T-helper 1 cell (primary cell): ENCODE data around the gene APOO.

Source experiments
- DNase-seq, 5 donors: peaks; one replicate each; pipeline ENCODE4 v3.0.0-alpha.2; 2012 to 2020

APOO gene

DNA sequence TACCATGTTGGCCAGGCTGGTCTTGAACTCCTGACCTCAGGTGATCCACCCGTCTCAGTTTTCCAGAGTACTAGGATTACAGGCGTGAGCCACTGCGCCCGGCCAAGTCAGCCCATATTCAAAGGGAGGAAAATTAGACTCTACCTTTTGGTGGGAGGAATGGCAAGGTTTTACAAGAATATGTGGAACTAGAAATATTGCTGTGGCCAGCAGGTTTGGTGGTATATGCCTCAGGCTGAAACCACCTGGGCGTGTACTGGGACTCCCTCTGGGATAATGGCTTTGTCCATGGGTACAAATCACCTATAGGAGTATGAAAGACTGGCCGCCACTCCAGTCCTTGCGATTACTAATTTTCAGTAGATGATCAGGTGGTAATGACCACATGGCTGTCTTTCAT lies 92.4 kb downstream of the APOO start:
- no peak for DNase-seq

DNA sequence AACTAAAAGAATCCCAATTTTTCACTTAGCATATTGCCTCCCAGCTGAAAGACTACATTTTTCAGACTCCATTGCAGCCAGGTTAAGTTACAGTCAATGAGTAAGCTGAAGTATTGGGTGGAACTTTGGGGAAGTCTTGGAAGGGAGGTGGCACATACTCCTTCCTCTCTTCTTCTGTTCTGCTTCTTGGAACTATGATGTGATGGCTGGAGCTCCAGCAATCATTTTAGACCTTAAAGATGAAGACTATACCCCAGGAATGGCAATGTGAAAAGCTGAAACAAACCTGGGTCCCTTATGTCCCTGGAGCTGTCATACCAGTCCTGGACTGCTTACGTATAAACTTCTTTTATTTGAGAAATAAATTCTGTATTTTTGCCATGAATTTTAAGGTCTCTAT lies 93.9 kb downstream of the APOO start:
- no peak for DNase-seq

DNA sequence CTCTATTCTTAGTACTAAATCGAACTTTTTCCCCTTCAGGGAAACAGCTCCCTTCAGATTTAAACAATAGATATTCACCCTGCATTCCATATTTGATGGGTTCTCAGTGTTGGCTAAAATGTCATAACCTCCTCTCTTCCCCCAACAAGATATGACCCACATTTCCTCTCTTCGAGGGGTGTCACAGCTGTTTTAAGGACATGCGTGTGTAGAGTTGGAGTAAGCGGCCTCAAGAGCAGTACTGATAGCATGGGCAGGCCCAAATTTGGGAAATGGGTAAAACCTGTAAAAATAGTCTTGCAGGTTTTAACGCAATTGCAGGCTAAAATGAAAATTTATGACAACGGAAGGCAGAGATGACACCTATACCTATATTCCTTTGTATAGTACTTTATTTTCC lies 96.1 kb downstream of the APOO start:
- no peak for DNase-seq

DNA sequence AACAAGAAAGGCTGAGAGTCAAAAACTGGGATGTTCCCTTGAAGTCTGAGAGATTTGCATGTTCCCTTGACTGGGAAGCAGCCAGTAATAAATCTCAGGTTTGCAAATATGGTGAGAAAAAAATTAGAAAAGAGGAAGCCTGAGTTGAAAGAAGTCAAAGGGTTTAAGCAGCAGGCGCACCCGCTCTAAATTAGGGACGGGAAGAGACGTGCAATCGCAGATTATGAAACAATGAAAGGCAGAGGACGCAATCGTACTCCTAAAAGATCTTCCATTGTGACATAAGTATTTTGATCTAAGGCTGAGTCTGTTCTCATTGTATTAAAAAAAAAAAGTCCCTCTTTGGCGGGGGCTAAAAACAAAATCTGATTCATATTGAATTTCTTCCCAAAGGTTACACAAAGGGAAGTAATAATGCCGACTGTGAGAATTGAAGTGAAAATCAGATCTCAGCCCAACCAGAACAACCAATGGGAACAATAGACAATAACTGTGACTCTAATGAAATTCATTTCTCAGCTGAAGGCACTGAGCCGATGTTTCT lies 96.6 kb downstream of the APOO start:
- no peak for DNase-seq

DNA sequence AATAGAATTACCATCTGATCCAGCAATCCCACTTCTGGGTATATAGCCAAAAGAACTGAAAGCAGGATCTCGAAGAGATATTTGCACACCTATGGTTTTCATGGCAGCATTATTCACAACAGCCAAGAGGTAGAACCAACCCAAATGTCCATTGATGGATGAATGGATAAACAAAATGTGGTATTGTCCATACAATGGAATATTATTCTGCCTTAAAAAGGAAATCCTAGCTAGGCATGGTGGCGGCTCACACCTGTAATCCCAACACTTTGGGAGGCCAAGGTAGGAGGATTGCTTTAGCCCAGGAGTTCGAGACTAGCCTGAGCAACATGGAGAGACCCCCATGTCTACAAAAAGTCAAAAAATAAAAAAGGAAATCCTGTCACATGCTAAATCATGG lies 97.5 kb downstream of the APOO start:
- no peak for DNase-seq

DNA sequence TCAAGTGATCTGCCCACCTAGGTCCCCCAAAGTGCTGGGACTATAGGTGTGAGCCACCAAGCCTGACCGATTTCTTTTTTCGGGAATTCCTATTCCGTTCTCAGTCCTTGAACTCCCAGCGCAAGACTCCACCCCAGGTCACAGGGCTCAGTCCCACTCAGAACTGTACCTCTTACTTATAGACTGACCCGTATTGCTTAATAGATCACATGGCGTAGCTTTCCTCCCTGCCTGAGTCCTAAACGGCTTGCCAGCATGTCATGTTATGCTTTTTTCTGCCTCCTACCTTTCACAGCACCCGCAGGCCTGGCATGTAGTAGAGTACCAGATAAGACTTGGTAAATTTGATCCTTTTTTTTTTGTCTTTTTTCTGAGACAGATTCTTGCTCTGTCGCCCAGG lies 102.3 kb downstream of the APOO start:
- DNase-seq, result no peak

DNA sequence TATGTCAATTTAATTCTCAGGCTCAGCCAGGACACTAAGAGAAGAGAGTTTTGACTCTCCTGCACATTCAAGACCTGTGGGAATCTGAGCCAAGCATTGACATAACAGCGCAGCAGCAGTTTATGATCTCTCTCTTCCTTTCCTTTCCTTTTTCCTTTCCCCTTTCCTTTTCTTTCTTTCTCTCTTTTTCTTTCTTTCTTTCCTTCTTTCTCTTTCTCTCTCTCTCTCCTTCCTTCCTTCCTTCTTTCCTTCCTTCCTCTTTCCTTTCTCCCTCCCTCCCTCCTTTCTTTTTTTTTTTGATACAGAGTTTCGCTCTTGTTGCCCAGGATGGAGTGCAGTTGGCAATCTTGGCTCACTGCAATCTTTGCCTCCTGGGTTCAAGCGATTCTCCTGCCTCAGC lies 103.2 kb downstream of the APOO start:
- no peak for DNase-seq

DNA sequence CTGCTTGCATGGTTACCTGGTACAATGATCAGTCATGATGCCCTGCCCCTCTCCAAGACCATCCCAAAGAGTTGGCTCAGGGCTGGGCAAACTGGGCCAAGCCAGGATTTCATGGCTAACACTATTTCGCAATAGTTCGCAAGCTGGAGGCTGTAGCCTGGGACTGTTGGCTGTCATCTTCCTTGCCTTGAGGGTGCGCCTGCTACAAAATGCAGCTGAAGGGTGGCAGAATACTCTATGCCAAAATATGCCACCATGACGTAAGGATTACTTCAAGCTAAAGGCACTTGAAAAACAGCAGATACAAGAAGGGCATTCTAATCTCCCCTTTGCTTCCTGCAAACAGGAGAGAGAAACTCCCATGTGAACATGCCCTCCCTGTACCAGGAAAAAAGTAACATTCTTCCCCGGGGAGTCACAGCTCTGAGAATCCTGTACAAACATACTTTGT lies 103.8 kb downstream of the APOO start:
- DNase-seq, result no peak

DNA sequence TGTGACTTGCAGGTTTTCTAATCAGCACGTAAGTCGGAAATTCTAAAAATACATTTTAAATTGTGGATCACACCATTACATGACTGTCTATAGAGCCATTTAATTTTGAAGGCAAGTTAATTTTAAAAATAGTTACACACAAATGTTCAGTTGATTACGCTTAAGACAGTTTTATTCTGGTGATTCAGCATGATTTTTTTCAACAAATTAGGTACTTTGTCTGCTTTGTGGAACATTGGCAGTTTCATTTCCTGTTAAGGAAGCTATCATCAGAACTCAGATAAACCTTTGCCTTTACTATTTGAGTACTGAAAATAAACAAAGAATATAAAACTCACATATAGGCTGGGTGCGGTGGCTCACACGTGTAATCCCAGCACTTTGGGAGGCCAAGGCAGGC lies 105.3 kb downstream of the APOO start:
- DNase-seq, result no peak

DNA sequence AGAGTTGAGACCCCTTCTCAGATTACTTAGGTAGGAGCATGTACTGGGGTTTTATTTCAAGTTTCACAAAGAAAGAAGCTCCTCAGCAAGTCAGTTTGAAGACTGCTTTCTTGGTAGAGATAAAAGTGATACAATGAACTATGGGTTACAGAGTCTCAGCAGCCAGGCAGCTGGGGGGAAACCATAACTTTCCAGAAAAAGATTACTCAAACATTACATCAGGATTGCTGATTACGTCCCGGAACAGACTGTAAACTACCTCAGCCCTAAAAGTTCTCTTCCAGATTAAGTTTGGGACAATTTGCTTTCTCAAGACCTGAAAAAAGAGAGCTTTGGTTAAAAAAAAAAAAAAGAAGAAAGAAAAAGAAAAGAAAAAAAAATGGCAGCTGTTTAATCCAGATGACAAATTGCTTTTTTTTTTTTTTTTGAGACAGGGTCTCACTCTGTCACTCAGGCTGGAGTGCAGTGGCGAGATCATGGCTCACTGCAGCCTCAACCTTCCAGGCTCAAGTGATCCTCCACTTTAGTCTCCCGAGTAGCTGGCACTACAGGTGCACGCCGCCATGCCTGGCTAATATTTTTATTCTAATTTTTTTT lies 108.2 kb downstream of the APOO start:
- no peak for DNase-seq

DNA sequence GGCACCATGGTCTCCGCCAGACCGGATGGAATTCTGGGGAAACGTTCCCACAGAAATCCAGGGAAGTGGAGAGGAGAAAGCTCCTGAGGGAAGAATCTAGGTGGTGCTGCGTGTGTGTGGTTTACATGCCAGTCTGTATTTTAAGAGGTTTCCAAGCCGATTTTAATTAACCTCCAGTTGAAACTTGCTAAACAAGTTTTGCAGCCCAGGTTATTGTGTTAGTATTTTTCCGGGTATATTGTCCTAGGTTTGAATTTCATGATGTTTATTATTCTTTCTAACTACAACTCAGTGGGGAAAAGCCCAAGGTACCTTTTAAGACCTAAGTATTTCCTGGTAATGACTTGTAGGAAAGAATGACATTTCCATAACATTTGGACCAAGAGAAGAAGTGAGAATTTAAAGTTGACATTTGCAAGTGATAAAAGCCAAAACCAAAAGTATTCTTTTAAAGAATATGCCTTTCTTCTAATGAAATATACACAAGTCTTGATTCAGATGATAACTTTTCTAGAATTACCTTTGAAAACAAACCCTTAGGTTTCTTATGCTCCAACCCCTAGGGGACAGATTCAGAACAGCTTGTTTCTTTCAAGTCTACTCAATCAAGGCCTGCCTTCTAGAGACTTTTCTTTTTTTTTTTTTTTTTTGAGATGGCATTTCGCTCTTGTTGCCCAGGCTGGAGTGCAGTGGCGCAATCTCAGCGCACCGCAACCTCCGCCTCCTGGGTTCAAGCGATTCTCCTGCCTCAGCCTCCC lies 110.2 kb downstream of the APOO start:
- DNase-seq, result no peak

DNA sequence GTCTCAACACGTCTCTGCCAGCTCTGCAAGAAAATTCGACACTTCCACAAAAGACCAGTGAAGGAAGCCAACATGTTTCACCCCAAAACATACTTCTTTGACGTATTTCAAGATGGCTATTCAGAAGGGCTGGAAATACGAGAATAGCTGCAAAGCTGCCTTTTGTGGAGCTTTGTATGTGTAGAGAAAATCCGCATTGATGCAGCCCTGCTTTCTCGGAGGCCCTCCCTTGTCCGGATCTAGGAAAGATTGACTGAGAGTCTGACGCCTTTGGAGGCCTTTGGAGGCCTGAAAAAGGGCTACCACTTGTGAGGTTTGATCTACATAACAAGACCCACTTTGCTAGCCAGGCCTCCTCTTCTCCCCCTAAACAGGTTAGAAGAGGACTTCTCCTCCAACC lies 112.5 kb downstream of the APOO start:
- no peak for DNase-seq

DNA sequence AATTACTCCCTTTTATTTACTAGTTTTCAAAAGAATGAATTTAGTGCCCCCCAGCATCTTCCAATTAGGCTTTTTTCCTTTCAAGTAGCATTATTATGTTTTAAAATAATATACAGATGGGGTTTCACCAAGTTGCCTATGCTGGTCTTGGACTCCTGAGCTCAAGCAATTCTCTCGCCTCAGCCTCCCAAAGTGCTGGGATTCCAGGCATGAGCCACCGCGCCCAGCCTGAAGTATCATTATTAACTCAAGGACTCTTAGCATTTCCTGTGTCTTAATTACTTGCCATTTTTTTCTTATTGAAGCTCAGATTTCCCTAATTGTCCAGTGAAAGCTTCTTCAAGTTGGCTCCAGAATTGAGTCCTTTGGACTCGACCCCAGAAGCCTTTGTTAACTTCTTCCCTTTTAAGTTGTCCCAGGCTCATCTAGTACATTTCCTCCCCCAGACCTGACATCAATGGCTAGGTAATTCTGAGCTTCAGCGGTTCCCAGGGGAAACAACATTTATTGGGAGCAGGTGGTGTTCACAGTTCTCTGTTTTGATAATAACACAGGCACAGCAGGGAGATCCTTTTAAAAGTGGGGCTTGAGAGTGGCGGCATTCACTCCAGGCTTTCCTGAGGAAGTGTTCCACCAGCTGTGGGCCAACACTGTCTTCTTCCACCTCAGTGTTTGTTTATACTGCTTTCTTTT lies 114.7 kb downstream of the APOO start:
- no peak for DNase-seq

DNA sequence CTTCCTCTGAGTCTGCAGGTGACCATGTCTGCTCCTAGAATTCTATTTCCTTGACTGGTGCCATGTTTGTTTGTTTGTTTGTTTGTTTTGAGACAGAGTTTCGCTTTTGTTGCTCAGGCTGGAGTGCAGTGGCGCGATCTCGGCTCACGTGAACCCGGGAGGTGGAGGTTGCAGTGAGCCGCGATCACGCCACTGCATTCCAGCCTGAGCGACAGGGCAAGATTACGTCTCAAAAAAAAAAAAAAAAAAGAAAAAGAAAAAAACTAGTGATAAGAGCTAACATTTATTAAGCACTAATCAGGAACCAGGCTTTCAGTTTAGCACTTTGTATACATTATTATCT lies 117.6 kb downstream of the APOO start:
- no peak for DNase-seq

DNA sequence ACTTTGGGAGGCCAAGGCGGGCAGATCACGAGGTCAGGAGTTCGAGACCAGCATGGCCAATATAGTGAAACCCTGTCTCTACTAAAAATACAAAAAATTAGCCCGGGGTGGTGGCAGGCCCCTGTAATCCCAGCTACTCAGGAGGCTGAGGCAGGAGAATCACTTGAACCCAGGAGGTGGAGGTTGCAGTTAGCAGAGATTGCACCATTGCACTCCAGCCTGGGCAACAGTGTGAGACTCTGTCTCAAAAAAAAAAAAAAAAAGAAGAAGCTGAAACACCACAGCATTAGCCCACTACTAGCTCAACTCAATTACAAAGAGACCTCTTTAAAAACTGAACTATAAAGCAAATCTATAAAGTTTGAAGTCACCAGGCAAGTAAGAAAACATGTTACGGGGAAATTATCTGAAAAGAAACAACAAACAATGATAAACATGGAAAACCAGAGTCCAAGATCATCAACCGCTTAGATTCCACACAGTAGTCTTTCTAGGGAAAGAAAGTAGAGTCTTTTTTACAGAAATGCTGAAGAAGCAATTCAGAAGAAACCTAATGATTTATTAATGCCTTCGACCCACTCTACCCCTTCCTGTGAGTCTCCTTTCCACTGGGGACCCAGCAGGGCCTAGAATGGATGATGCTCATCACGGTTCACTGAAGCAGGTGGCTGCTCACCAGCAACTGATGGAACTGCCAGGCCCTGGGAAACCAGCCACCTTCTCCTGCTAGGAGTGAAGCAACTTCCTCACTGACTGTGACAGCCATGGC lies 118.2 kb downstream of the APOO start:
- no peak for DNase-seq

DNA sequence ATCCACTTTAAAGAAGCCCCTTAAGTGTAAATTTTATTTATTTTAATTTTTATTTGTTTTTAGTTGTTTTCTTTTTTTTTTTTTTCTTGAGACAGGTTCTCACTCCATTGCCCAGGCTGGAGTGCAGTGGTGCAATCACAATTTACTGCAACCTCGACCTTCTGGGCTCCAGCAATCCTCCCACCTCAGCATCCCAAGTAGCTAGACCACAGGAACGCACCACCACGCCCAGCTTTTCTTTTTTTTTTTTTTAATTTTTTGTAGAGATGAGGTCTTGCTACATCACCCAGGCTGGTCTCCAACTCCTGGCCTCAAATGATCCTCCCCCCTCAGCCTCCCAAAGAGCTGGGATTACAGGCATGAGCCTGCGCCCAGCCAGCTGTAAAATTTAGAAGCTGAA lies 118.8 kb downstream of the APOO start:
- DNase-seq, result no peak

DNA sequence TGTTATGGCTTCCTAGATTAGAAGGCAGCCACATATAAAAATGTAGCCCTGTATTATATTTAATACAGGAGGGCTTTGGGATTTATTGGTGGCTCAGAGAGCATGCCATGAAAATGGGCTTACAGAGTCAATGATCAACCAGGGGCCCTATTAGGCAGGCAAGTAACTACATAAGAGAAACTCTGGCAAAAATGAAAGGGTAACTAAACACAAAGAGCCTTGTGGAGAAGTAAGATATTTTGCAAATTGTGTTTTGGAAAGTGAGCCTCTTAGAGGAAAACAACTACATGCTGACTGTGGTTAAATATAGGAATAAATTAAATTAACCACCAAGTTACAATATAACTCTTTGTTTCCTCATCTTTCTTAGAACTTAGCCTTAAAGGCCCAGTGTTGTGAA lies 119.2 kb downstream of the APOO start:
- DNase-seq, result no peak

DNA sequence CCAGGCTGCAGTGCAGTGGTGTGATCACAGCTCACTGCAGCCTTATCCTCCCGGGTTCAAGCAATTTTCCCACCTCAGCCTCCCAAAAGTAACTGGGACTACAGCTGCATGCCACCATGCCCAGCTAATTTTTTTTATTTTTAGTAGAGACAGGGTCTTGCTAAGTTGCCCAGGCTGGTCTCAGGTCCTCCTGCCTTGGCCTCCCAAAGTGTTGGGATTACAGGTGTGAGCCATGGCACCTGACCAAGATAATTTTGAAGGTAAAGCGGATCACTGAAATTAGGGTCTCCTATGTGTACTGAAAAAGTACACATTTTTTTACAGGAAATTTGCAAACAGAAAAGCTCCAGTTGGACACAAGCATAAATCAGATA lies 120.0 kb downstream of the APOO start:
- DNase-seq, result no peak

DNA sequence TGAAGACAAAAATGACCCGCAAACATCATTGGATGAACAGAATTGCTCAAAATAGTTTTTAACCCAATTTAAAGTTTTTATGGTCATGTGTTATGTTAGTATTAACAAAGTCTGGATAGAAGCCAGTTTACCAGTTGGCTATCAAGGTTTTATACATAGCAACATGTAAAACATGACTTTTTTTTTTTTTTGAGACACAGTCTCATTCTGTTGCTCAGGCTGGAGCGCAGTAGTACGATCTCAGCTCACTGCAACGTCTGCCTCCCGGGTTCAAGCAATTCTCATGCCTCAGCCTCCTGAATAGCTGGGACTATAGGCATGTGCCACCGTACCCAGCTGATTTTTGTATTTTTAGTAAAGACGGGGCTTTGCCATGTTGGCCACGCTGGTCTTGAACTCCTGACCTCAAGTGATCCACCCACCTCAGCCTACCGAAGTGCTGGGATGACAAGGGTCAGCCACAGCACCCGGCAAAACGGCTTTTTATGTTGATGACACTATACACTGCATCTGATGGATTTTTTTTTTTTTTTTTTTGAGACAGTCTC lies 121.4 kb downstream of the APOO start:
- DNase-seq, result no peak

DNA sequence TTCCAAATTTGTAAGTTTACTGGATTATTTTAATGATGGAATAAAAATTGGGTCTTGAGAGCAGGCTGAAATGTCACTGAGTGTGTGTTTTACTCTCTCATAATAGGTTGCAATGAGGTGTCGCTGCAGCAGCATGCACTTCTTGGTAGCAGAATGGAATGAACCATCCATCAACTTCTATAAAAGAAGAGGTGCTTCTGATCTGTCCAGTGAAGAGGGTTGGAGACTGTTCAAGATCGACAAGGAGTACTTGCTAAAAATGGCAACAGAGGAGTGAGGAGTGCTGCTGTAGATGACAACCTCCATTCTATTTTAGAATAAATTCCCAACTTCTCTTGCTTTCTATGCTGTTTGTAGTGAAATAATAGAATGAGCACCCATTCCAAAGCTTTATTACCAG lies 122.2 kb downstream of the APOO start:
- DNase-seq, result no peak

DNA sequence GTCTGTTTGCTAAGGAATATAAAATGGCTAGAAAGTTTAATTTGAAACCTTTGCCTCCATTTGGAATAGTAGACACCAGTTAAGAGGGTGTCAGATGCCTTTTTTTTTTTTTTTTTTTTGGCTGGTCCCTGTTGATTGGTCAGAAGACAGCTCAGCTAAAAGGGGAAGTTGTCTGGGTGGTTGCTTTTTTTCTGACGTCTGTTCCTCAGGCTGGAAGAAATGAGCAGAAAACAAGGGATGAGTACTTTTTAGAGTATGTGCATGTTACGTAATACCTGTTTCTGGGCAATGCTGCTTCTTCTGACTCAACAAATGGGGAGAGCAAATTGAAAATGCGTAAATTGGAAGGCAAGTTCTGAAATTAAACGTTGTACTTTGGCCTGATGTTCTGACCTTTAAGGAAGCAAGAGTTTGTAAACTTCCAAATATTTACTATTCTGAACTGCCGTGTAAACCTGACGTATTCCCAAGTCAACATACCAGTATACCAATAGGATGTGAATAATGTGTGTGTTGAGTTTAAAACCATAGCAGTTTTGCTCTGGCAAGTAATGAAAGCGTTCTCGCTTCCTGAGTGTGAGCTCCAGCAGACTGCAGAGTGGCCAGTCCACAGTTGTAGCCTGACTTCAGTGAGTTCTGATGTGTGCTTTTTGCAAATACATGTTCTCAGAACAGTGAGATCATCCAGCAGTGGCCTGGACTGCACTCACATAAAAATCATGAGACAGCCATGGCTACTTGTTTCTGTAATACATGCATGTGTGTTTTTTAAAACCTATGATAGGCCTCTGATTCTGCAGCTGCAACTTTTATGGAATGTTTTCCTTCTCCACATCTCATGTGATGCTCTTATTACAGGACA lies 123.0 kb downstream of the APOO start:
- DNase-seq, result peak in 1 of 5 donors; percentile 57
